Choroid plexus epithelial cell (primary cell): ENCODE data around the gene SF3B1.

Experiments
- DNase-seq: peaks from one replicate; pipeline ENCODE4 v3.0.0-alpha.2; 2010; ENCODE audit warnings: low read depth
- H3K4me3 ChIP-seq: 2 replicates; pipeline ENCODE4 v1.5.1; 2011; ENCODE audit warnings: low read depth, mild to moderate bottlenecking, control low read depth, low read length, moderate library complexity
- CTCF ChIP-seq: conservative IDR thresholded peaks from 2 replicates; pipeline ENCODE4 v1.5.1; 2011; ENCODE audit warnings: low read depth, mild to moderate bottlenecking, control low read depth, inconsistent platforms, low read length, moderate library complexity

Gene SF3B1

GRCh38 chr2:197450465-197450864, 15.6 kb upstream of the SF3B1 start:
- TF ChIP-seq CTCF: no peak
- no peak overlapping the region for H3K4me3 ChIP-seq
- no peak for DNase-seq

GRCh38 chr2:197446844-197447243, 12.0 kb upstream of the SF3B1 start:
- no peak for DNase-seq
- H3K4me3 ChIP-seq: no peak overlapping the region
- TF ChIP-seq CTCF: no peak

- DNase-seq: no peak
- no peak overlapping the region for H3K4me3 ChIP-seq
- no peak for TF ChIP-seq CTCF
Measured at GRCh38 chr2:197445746-197446145, 10.9 kb upstream of the SF3B1 start.

GRCh38 chr2:197442857-197443256, 8.0 kb upstream of the SF3B1 start:
- peak; percentile 64 for DNase-seq
- no peak for TF ChIP-seq CTCF
- no peak overlapping the region for H3K4me3 ChIP-seq

- H3K4me3 ChIP-seq: no peak overlapping the region
- TF ChIP-seq CTCF: no peak
- no peak for DNase-seq
Measured at GRCh38 chr2:197437380-197437779, 2.6 kb upstream of the SF3B1 start.

GRCh38 chr2:197435598-197436420, 981 bp upstream of the SF3B1 start:
- TF ChIP-seq CTCF: no peak
- no peak for DNase-seq
- peak overlapping the region; percentile 99 for H3K4me3 ChIP-seq
